Fibroblast of skin of left biceps (primary cell): Measurements from ENCODE around the gene ST6GALNAC3.
A peak's percentile ranks its signal among the peaks of the same experiment; 100 is the strongest.
"Not testable (repeated sequence)": the region's sequence is repeated elsewhere in the genome, so short reads cannot be mapped to it uniquely, and the experiment has no call there.

Experiments used
- DNase-seq, 2 experiments: peaks; one replicate each; pipeline ENCODE4 v3.0.0-alpha.2; 2013; ENCODE audit warnings: low read depth in 2 of 2

ST6GALNAC3 gene

DNA sequence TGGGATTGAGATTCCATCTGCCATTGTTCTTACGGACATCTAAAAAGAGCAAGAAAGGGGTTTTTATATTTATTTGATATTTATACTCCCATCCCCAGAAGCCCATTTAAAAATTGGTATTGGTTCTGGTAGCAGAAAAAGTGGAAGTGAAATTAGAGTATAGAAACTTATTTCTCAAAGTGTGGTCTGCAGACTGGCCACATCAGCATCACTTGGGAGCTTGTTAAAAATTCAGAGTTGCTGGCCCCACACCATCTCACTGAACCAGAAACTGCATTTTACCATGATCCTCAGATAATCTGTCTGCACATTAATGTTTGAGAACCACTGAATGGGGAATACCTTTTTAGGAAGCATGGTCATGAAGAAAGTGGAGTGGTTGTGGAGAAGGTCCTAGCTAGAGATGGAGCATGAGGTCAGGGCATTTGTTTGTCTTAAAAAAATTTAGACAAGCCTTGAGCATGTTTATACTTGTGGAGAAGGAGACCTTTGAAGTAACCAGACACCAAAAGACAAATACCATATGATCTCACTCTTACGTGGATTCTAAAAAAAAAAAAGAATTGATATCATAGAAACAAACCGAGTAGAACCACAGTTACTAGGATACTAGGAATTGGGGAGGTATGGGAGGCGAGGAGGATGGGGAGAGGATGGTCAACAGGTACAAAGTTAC, 116.3 kb downstream of the ST6GALNAC3 start:
- no peak for DNase-seq

- DNase-seq = no peak
These were observed 117.0 kb downstream of the ST6GALNAC3 start for GRCh38 chr1:76191561-76191960.

DNA sequence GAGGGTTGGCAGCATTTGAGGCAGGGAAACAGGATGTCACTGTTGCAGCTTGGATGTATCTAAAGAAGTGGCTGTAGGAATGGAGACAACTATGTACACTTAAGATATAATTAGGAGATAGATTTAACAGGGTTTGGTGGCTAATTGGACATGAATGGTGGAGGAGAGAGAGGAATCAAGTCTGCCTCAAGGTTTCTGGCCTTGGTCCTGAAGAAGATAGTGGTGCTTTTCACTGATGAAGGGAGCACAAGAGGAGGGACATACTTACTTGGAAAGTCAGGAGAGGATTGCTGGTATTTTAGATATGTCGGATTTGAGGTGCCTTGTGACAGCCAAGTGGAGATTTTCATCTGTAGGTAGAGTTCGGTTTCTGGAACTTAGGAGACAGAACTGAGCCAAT, 123.9 kb downstream of the ST6GALNAC3 start:
- no peak for DNase-seq

GRCh38 chr1:76202670-76203069, 128.1 kb downstream of the ST6GALNAC3 start:
- no peak for DNase-seq

DNA sequence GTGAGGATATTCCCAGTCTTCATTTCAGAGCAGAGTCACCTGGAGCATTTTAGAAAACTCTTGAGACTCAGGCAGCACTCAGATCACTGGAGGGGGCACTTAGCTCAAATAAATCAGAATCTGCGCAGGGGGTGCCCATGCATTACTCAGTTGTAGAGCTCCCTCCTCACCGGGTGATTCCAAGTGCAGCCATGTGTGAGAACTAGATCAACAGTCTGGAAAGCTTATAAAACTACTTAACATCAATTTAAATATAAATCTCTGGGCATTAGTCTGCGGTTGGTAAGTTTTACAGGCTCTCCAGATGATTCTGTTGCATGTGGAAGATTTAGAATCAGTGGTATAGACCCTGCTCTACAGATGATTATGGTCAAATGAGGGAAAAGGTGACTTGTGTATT, 128.6 kb downstream of the ST6GALNAC3 start:
- DNase-seq = no peak

DNA sequence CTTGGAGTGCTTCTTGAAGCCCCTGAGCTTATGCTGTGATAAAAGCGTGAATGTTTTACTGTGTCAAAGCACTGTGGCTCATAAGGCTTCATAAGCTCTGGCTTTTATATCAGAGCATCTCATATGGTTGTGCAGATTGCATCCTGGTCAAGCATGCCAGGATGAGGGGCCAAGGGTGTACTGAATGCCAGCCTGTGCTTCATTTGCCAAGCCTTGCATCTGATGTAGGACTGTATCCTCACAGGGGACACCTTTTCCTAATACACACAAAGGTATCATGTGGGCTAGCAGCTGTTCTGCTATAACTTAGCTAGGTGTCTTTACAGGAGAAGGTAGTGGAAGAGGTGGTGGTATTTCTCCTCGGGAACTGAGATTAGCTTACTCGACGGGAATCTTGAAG, 134.7 kb downstream of the ST6GALNAC3 start:
- DNase-seq = no peak

- DNase-seq = no peak
These were observed 135.1 kb downstream of the ST6GALNAC3 start for GRCh38 chr1:76209648-76210047.

- DNase-seq = no peak
These were observed 135.6 kb downstream of the ST6GALNAC3 start for GRCh38 chr1:76210160-76210559.

DNA sequence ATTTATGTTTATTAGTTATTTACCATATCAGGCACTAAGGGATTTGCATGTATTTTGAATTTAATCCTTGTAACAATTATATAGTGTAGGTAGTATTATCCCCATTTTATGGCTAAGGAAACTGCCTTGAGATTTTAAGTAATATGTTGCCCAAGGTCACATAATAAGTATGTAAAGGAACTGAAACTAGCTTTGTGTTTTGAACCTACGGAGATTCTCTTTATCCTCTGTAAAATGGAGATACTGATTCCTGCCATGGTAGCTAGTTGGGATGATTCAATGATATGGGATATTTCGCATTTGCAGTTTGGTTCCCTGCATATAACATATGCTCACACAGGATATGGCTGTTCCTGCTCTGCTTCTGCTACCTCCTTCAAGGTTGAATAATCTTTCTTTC, 144.3 kb downstream of the ST6GALNAC3 start:
- DNase-seq = no peak

- no peak for DNase-seq
These were observed 144.8 kb downstream of the ST6GALNAC3 start for GRCh38 chr1:76219366-76219818.

- DNase-seq = no peak
These were observed 150.2 kb downstream of the ST6GALNAC3 start for GRCh38 chr1:76224752-76225151.

DNA sequence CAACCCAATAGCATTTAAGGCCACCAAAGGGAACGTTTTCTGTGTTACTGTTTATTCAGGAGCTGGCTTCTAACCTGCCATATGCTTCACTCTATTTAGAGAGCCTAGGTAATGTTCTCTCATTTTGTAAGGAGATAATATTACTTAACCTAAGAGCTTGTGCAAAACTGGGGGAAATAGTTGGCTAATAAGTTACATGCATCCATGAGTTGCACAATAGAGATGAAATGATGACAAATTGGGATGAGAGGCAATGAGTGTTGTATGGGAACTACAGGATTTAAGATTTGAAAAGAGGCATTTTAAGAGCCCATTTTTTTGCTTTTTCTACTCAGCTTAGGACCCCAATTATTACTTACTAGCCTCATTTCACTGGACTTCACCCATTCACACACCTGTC, 151.0 kb downstream of the ST6GALNAC3 start:
- DNase-seq = peak in 1 of 2 experiments; percentile 8

- no peak for DNase-seq
These were observed 153.1 kb downstream of the ST6GALNAC3 start for GRCh38 chr1:76227621-76228020.

DNA sequence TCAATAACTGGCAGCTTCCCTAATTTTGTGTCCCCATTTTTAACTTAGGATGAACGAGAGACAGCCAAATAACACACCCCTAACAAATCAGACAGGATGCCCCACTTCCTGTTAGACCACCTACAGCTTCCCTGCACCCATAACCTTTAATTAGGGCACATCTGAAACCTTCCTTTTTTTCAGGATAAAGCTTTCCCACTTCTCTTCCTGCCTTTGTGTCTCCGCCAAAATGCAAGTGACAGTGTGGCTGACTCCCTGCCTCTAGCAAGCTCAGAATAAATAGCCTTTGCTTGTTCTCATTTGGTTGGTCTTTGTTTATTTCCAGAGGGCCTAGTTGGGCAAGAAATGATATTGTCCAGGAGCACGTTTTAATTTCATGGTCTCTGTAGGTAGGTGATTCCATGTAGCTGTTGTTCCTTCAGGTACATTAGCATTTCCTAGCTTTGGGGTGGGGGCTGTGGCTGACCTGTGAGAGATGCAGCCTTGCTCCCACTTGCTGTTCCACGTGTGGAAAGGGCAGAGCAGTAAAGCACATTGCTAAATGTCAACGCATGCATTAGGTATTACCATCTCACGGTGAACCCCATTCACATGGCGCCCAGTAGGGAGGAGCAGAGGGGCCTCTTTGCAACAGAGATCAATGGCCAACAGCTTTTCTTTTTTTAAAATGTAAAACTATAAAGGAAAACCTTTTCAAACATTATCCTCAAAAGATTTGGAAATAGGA, 154.9 kb downstream of the ST6GALNAC3 start:
- DNase-seq = no peak

DNA sequence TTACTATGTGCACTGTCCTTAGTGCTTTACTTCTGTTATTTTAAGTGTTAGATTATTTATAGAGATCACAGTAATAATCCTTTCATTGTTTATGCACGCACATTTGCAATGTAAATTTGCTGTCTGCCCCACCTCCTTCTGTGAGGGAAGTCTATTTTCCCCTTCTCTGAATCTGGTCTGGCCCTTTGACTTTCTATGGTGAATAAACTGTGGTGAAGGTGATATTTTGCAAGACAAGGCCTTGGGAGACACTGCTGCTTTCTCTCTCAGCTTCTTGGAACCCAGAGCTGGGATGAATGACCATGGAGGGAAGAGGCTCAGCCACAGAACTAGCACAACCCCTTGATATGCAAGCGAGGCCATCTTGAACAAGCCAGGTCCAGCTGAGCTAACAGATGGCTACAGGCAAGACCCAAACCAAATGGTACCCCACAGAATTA, 156.3 kb downstream of the ST6GALNAC3 start:
- DNase-seq = no peak

DNA sequence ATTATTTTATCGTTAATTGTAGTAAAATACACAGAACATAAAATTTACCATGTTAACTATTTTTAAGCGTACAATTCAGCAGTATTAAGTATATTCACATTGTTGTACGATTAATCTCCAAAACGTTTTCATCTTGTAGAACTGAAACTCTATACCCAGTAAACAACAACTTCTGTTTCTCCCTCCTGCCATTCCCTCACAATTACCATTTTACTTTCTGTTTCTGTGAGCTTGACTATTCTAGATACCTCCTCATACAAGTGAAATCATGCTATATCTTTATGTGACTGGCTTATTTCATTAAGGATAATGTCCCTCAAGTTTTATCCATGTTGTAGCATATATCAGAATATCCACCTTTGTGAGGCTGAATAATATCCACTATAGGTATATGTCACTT, 156.8 kb downstream of the ST6GALNAC3 start:
- no peak for DNase-seq

- DNase-seq = no peak
These were observed 158.1 kb downstream of the ST6GALNAC3 start for GRCh38 chr1:76232666-76233065.

- no peak for DNase-seq
These were observed 159.5 kb downstream of the ST6GALNAC3 start for GRCh38 chr1:76234061-76234460.

GRCh38 chr1:76237211-76237610, 162.7 kb downstream of the ST6GALNAC3 start:
- DNase-seq = no peak

DNA sequence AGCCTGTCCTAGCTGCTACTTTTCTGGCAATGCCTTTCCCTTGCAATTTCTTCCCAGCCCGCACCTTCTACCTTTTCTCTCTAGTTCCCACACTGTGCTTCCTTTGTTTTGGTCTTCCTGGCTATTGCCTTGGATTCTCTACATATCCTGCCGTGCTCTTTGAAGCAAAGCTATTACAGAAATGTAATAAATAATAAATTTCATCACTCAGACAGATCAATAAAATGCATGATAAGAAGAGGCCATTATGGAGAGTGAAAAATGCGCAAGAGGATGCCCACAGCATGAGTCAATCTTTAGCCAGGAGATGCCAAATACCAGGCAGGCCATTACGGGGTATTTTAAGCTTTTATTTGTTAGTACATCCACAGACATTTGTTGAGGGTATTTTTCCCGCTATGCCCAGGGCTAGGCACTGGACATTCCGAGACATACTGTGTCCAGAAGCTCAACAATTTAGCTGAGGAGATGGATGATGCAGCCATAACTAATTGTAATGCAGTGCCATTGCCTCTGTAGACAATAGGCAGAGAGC, 163.6 kb downstream of the ST6GALNAC3 start:
- DNase-seq = peak in 1 of 2 experiments; percentile 30

- no peak for DNase-seq
These were observed 164.9 kb downstream of the ST6GALNAC3 start for GRCh38 chr1:76239470-76239918.

GRCh38 chr1:76240316-76240715, 165.8 kb downstream of the ST6GALNAC3 start:
- no peak for DNase-seq

- not testable (repeated sequence) for DNase-seq
These were observed 168.0 kb downstream of the ST6GALNAC3 start for GRCh38 chr1:76242587-76242986.
